Upper lobe of left lung (tissue), 4 donors: ENCODE results near the gene DNAJC1.

Experiments used
- CTCF ChIP-seq, 6 experiments: fragments of 450-650 bp in 4 of 6; fragments of 200-600 bp in 2 of 6; sonication (generic) in 2 of 6; IDR thresholded peaks; one replicate each; pipeline ENCODE4 v1.5.1; 2016 to 2019; ENCODE audit warnings: antibody characterized with exemption in 6 of 6
- POLR2AphosphoS5 ChIP-seq, 2 donors: sonication (generic); formaldehyde crosslinking; IDR thresholded peaks; one replicate each; pipeline ENCODE4 v1.5.1; 2017; ENCODE audit warnings: antibody characterized with exemption in 2 of 2

GRCh38 chr10:21749788-21750187 is 253.7 kb downstream of the DNAJC1 start:
- TF ChIP-seq POLR2AphosphoS5 (IDR thresholded peaks at IDR 0.05) = no peak
- no peak for TF ChIP-seq CTCF (IDR thresholded peaks at IDR 0.05)
